ENCODE data around the gene CCNI2. TPM values are rescaled to one million over a fixed set of nuclear protein-coding genes. Genes with fewer than 3 reads are reported as not detected.

CCNI2 gene
- total RNA-seq, 1 experiment from 2014 or later: not detected

DNA sequence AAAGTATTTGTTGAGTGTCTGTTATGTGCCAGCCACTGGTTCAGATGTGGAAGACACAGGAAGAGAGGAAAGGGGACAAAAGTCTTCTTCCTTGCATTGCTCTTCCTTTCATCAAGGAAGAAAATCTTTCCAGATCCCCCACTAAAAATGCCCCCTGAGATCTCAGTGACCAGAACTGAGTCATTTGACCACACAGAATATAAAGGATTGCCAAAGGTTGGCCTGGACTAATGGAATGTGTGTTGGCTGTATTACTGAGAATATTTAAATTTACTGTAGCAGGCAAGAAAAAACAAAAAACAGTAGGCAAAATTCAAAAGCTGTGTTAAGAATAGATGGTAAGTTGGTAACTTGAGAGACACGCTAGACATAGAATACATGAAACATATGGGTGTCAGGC lies 39.9 kb downstream of the CCNI2 start:
- no peak for TF ChIP-seq EZH2 (IDR thresholded peaks at IDR 0.05; ENCODE audit: borderline replicate concordance, low read depth, low read length, poor library complexity, severe bottlenecking)
- TF ChIP-seq, protein P1, sequence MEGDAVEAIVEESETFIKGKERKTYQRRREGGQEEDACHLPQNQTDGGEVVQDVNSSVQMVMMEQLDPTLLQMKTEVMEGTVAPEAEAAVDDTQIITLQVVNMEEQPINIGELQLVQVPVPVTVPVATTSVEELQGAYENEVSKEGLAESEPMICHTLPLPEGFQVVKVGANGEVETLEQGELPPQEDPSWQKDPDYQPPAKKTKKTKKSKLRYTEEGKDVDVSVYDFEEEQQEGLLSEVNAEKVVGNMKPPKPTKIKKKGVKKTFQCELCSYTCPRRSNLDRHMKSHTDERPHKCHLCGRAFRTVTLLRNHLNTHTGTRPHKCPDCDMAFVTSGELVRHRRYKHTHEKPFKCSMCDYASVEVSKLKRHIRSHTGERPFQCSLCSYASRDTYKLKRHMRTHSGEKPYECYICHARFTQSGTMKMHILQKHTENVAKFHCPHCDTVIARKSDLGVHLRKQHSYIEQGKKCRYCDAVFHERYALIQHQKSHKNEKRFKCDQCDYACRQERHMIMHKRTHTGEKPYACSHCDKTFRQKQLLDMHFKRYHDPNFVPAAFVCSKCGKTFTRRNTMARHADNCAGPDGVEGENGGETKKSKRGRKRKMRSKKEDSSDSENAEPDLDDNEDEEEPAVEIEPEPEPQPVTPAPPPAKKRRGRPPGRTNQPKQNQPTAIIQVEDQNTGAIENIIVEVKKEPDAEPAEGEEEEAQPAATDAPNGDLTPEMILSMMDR (conservative IDR thresholded peaks at IDR 0.05; ENCODE audit: low read depth, low read length): no peak
- Histone ChIP-seq H3K9me3 (ENCODE audit: low read depth, low read length, poor library complexity, severe bottlenecking) (no peaks in the 10 kb centered on the region), H3K27ac (ENCODE audit: low read depth, low read length, poor library complexity, severe bottlenecking) (no peak overlapping the region), H3K4me3 (ENCODE audit: low read depth, low read length, poor library complexity, severe bottlenecking) (no peak overlapping the region), H3K4me1 (ENCODE audit: insufficient read depth, low read length, poor library complexity, severe bottlenecking) (no peaks in the 10 kb centered on the region), H3K27me3 (replicated peaks; ENCODE audit: insufficient read depth, low read depth, low read length, poor library complexity) (no peaks in the 10 kb centered on the region), H3K36me3 (ENCODE audit: insufficient read depth, low read length, poor library complexity, severe bottlenecking) (no peaks in the 10 kb centered on the region)
- CTCF ChIA-PET: no interaction called here
- intact Hi-C loops (cut with micrococcal nuclease; ENCODE audit: unreplicated experiment): no loop called here
- no peak for DNase-seq (ENCODE audit: low spot score)
- BruUV-seq (replicated peaks): no TSS peak
- POLR2A ChIA-PET (ENCODE audit: low non-redundant PET): no interaction called here

DNA sequence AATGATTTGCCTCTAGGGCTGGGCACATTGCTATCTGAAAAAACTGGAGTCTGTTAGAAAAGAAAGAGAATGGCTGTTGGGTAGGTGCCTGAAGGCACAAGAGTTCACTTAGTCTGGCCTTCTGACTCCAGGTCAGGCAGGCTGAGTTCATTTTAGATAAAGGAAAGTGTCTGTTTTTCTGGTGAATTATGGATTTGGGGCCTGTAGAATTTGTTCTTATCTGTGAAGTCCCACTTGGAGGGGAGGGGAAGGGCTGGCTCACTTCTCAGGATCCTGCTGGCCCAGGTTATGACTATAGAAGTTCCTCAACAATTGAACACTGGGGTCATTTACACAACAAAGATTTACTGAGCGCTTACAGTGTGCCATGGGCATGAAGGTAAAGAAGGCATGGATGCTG lies 41.3 kb downstream of the CCNI2 start:
- Histone ChIP-seq H3K9me3 (ENCODE audit: low read depth, low read length, poor library complexity, severe bottlenecking) (no peaks in the 10 kb centered on the region), H3K27me3 (replicated peaks; ENCODE audit: insufficient read depth, low read depth, low read length, poor library complexity) (no peaks in the 10 kb centered on the region)
- BruUV-seq (replicated peaks): no TSS peak

DNA sequence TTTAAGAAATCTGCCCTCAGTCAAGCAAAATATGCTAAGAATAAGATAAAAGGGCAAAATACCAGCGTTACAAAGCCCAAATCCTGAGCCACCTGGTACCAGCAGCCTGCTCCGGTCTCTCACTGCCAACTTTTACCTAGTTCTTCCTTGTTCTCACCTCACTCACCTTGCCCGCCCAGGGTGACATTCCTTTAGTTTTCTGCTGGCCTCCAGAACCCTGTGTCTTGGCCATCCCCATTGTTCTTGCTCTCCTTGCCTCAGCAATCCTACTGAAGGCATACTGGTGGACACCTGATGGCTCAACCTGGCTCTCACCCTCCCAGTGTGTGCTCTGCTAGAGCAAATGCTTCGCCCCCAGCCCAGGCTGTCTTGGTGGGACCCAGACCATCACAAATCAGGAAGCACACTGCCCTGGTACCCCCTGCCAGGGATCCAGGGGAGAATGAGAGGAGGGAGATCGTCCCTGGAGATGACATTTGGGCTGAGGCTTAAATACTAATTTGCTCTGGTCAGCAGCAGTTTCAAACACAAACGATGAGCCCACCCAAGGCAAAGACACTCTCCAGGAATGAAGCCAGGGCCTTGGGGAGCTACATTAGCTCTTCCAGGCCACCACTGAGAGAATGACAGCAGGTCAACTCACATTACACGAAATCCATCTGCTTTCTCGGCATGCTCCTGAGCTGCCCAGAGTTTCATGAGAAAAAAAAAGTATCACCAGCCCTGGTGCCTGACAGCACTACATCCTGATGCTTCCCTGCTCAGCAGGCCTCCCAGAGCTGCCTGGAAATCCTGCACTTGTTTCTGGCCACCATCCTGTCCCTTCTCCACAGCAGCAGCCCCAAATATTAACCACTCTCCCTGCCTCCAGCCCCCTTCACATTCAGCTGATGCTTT lies 42.0 kb downstream of the CCNI2 start:
- no peak overlapping the region for H3K4me3 ChIP-seq (ENCODE audit: low read depth, low read length, poor library complexity, severe bottlenecking)
- TF ChIP-seq EZH2 (IDR thresholded peaks at IDR 0.05; ENCODE audit: borderline replicate concordance, low read depth, low read length, poor library complexity, severe bottlenecking): no peak
- TF ChIP-seq, protein P1 (conservative IDR thresholded peaks at IDR 0.05; ENCODE audit: low read depth, low read length): no peak
- H3K27me3 ChIP-seq (replicated peaks; ENCODE audit: insufficient read depth, low read depth, low read length, poor library complexity): no peaks in the 10 kb centered on the region
- ChIA-PET POLR2A (ENCODE audit: low non-redundant PET) (no interaction called here), CTCF (no interaction called here)
- no peaks in the 10 kb centered on the region for H3K36me3 ChIP-seq (ENCODE audit: insufficient read depth, low read length, poor library complexity, severe bottlenecking)
- no peaks in the 10 kb centered on the region for H3K9me3 ChIP-seq (ENCODE audit: low read depth, low read length, poor library complexity, severe bottlenecking)
- no peaks in the 10 kb centered on the region for H3K4me1 ChIP-seq (ENCODE audit: insufficient read depth, low read length, poor library complexity, severe bottlenecking)
- no peak for DNase-seq (ENCODE audit: low spot score)
- intact Hi-C loops (cut with micrococcal nuclease; ENCODE audit: unreplicated experiment): no loop called here
- no TSS peak for BruUV-seq (replicated peaks)
- no peak overlapping the region for H3K27ac ChIP-seq (ENCODE audit: low read depth, low read length, poor library complexity, severe bottlenecking)

More for the DNA sequence above, 41.3 kb downstream of the CCNI2 start:
- Histone ChIP-seq H3K4me3 (ENCODE audit: low read depth, low read length, poor library complexity, severe bottlenecking) (no peak overlapping the region), H3K36me3 (ENCODE audit: insufficient read depth, low read length, poor library complexity, severe bottlenecking) (no peaks in the 10 kb centered on the region), H3K4me1 (ENCODE audit: insufficient read depth, low read length, poor library complexity, severe bottlenecking) (no peaks in the 10 kb centered on the region), H3K27ac (ENCODE audit: low read depth, low read length, poor library complexity, severe bottlenecking) (no peak overlapping the region)
- ChIA-PET POLR2A (ENCODE audit: low non-redundant PET) (no interaction called here), CTCF (no interaction called here)
- TF ChIP-seq, protein P1 (conservative IDR thresholded peaks at IDR 0.05; ENCODE audit: low read depth, low read length): no peak
- no peak for TF ChIP-seq EZH2 (IDR thresholded peaks at IDR 0.05; ENCODE audit: borderline replicate concordance, low read depth, low read length, poor library complexity, severe bottlenecking)
- DNase-seq (ENCODE audit: low spot score): no peak
- intact Hi-C loops (cut with micrococcal nuclease; ENCODE audit: unreplicated experiment): no loop called here
